CD4-positive, alpha-beta T cell treated with Interleukin-21 for 1 hour (primary cell): ENCODE results near the gene FGGY.
"Not testable (repeated sequence)": the region's sequence is repeated elsewhere in the genome, so short reads cannot be mapped to it uniquely, and the experiment has no call there.

ENCODE experiments used
- DNase-seq: peaks from one replicate; pipeline ENCODE4 v3.0.0-alpha.2; 2020

FGGY gene

GRCh38 chr1:59290193-59290949 is 6.5 kb upstream of the FGGY start:
- peak; percentile 15 for DNase-seq

DNA sequence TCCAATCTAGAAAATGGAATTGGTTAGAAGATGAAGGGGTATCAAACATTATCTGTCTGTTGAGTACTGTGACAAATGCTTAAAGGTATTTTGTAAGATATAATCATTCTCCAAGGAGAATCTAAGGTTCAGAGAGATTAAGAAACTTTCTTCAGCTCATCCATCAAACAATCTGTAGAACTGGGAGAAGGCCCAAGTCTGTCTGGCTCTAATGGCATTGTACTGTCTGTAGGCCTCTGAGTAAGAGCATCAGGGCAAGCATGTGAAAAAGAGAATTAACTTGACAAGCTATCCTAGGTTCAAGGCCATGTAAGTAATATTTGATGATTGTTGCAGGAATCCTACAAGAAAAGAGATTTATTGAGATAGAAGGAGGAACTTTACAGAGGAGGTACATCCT is 5.3 kb upstream of the FGGY start:
- no peak for DNase-seq

GRCh38 chr1:59292562-59292961 is 4.3 kb upstream of the FGGY start:
- peak; percentile 37 for DNase-seq

DNA sequence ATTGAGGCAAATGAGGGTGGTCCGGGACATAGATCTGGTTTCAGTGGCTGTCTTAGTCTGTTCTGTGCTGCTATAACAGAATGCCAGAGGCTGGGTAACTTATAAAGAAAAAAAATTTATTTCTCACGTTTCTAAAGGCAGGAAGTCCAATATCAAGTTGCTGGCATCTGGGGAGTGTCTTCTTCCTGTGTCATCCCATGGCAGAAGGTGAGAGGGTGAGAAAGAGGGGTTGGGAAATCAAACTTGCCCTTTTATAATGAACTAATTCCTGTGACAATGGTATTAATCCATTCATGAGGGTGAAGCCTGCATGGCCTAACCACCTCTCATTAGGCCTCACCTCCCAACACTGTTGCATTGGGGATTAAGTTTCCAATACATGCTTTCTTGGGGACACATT is 3.7 kb upstream of the FGGY start:
- no peak for DNase-seq

DNA sequence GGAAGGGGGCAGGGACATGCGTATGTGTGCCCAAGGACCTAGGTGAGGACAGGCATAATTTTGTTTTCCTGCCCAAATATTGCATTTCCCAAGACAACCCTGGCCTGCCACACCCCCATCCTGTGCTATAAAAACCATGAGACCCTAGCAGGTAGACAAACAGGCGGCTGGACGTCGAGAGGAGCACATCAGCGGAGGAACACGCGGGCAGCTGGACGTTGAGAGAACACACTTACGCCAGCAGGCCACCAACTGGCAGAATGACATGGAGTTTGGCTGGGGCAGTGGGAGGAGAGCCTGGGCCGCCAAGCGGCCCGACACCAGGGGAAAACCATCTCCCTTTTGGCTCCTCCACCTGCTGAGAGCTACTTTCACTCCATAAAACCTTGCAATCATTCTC is 3.0 kb upstream of the FGGY start:
- DNase-seq = no peak

GRCh38 chr1:59294423-59294822 is 2.5 kb upstream of the FGGY start:
- DNase-seq = no peak

DNA sequence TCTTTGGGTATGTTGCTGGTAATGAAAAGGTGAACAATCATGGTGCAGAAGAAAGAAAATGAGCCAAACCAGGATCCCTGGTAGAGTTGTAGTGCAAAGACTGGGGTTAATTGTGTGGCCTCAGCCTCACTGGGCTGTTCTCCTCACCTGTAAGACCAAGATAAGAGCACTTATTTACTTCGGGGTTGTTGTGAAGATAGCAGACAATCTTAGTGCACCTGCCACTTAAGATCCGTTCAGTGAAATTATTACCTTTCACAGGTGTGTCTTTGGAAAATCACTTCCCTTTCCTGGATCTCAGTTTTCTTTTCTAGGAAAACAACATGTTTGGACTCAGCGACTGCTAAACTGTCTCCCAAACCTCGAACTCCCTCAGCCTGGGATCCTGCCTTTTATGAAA is 1.3 kb upstream of the FGGY start:
- no peak for DNase-seq

DNA sequence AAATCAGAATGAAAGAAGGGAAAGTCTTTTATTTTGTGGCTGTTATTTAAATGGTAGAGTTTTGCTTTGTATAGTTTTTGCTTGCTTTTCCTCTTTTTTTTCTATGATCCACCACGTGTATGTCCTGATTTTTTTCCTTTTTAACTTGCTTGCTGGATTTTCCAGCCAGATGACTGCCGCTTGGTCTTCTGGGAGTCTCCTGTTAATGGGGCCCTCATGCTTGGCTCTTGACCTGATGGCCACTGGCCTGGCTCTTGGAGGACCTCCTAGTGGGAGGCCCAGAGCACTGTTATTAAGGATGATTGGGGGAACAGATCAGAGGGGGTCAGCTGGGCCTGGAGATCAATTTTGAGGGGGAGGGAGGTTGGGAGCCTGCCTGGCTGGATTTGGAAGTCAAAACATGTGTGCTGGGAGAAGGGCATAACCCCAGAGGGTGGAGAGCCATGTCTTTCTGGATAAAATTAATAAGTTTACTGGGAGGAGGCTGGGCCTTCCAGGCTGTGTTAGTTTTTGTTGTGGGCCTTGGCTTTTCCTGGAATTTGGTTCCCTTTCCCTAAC is 1.2 kb downstream of the FGGY start:
- no peak for DNase-seq

DNA sequence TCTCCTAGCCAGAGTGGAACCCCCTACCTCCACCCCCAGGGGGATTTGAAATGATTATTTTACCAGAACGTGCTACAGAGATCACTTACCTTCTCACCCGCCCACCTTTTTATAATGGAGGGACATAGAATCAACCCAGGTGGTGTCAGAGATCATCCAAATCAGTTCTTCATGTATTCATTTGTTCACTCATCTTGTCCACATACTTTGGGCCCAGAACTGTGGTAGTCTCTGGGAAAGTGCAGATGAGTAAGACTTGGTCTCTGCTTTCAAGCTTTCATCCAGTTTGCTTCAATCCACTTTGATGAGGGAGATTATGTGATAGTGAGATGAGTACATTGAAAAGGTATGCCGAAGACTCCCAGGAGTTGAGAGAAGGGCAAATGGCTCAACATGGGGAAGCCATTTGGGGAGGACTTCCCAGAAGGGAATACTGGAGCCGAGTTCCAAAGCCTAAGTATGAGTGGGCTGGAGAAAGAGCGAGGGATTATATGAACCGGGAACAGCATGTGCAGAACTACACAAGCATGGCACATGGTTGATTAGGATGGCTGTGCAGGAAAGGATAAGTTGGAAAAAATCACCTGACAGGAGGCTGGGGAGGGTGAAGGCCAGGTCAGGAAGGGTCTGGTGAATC is 1.9 kb downstream of the FGGY start:
- DNase-seq = no peak

DNA sequence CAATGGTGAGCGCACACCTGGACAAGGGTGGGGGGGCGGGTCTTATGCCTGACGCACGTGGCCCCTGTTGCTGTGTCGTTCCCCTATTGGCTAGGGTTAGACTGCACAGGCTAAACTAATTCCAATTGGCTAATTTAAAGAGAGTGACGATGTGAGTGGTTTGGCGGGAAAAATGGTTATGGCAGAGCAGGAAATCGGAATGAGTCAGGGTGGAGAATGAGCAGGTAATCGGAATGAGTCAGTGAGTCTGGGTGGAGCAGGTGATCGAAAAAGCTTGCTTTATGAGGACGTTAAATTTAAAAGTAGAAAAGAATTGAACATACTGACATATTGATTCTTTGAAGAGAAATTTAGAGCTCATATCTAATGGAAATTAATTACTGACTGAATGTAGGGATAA is 2.8 kb downstream of the FGGY start:
- DNase-seq = not testable (repeated sequence)

DNA sequence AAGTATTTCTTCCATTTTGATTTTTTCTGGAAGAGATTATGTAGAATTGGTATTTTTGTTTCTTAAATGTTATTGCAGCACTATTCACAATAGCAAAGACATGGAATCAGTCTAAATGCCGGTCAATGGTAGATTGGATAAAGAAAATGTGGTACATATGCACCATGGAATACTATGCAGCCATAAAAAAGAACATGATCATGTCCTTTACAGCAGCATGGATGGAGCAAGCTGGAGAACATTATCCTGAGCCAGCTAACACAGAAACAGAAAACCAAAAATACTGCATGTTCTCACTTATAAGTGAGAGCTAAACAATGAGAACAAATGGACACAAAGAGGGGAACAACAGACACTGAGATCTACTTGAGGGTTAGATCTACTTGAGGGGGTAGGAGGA is 5.4 kb downstream of the FGGY start:
- DNase-seq = no peak

DNA sequence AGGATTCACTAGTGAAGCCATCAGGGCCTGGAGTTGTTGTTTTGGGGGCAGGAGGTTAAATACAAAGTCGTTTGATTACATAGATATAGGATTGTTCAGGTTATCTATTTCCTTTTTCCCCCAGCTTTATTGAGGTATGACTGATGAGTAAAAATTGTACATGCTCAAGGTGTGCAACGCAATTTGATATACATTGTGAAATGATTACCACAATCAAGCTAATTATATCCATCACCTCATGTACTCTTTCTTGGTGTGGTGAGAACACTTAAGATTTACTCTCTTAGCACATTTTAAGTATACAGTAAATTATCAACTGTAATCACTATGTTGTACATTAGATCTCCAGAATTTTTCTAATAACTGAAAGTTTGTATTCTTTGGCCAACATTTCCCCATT is 6.0 kb downstream of the FGGY start:
- no peak for DNase-seq

GRCh38 chr1:59305188-59305587 is 8.3 kb downstream of the FGGY start:
- DNase-seq = no peak

GRCh38 chr1:59307591-59307990 is 10.7 kb downstream of the FGGY start:
- no peak for DNase-seq

DNA sequence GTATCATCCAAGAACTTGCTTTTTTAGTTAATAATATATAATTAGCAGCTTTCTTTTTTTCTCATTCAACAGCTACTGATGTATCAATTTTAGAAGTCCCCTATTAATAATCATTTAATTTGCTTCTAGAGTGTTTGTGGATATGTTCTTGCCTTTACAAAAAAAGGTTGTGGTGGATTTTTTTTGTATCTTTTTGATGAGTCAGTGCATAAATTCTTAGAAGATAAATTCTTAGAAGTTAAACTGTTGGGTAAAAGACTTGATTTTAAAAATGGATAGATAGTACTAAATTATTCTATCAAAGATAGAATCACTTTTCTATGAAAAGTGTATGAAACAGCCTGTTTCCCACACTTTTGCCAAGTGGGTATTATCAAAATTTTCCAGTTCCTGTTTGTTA is 11.9 kb downstream of the FGGY start:
- no peak for DNase-seq

DNA sequence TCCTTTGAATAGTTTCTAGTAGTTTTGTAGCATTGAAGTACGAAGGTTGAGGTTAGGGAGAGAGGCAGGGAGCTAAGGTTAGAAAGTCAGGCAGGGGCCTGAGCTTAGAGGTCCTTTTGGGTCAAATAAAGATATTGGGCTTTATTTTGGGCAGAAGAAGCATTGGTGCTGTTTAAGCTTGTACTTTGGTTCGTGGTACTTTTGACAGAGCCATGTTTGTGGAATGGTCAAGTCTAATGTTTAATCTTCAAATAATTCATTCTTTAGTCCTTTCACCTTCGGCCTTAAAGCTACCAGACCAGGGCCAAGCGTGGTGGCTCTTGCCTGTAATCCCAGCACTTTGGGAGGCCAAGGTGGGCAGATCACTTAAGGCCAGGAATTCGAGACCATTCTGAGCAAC is 12.5 kb downstream of the FGGY start:
- DNase-seq = no peak

DNA sequence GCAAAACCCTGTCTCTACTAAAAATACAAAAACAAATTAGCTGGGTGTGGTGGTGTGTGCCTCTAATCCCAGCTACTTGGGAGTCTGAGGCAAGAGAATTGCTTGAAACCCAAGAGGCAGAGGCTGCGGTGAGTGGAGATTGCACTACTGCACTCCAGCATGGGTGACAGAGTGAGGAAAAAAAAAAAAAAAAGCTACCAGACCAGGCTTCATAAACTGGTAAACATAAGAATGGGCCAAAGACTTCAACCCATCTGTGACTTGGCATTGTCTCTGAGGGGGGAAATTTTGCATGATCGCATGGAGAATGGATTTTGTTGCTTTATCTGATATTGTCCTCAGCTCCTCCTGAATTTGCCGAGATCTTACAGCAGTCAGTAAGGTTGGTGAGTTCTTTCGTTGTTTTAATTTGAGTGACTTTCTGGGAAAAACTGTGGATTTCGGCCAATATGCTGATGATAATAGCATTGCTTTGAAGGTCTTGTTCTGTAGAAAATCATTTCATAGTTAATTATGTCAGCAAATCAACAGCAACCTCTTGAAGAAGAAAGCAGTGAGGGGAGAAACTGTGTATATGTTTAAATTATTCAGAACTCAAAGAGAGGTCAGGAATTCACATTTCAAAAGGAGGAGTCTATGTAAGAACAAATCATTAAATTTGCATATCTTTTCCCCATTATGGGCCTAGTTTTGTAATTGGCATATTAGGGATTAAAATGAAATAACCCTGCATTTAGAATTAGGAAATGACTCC is 13.1 kb downstream of the FGGY start:
- DNase-seq = no peak

- DNase-seq = no peak
Measured at GRCh38 chr1:59310549-59311250, 13.8 kb downstream of the FGGY start.

GRCh38 chr1:59314776-59315528 is 18.1 kb downstream of the FGGY start:
- no peak for DNase-seq

DNA sequence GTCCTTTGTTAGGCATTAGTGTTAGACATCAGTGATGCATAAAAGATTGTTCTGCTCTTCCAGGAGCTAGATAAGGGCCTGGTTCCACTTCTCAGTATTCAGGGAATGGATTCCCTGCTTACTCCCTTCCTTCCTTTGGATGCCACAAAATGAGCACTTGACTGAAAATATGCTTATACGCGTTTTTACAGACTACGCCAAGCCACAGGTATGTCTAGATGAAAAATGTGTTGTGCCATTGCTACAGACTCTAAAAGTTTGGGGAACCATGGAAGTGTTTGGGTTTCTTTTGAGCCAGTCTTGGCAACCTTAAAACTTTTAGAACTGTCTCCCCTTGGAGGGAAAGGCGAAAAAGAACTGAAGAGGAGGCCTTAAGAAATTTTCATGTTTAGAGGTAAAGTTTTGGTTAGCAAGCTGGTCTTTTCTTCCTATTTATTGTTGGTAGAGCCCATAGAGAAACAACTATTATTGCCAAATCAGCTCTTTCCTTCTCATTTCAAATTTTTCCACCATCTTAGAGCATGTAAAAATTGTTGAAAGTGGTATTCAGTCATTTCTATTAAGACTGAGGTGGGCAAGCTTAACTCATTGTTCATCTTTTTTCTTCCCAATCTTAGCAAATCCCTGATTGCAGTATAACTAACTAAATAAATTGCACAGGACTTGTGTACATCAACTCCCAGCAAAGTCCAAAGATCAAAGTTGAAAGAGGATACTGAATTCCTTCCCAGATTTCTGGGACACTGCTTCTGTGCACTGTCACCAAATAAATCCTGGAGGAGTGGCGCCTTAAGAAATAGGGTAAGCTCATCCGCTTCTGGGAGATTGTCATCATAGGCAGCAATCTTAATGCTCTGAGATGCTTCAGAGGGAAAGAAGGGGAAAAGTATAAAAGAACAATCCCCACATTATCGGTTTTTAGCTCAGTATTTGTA is 18.9 kb downstream of the FGGY start:
- DNase-seq = no peak

- no peak for DNase-seq
Measured at GRCh38 chr1:59316497-59317128, 19.7 kb downstream of the FGGY start.
